ENCODE results near the gene DNASE2B.
A peak's percentile ranks its signal among the peaks of the same experiment; 100 is the strongest.

The DNASE2B gene

DNA sequence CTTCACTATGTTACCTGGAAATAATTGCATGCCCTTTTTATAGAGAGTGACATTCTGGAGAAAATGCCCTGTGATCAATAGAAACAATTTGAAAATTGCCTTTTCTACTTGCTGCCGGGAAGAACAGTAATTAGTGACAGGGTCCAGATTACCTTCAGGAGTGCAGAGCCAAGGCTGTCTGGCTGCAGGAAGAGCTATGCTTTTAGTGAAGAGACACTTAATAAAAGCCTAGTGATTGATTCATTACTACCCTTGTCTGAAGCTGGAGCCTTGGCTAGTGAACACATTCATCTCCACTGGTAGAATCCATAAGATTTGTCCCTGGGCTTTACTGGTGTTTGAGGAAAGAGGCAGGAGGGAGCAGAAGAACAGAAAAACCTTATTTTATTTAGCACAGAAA is 12.9 kb upstream of the DNASE2B start:
- TF ChIP-seq Cebpa-rat (IDR thresholded peaks at IDR 0.05): no peak
- Histone ChIP-seq H3K27me3 (no peaks in the 10 kb centered on the region), H3K4me3 (no peak overlapping the region), H3K9me3 (replicated peaks in 1 of 11) (no peaks in the 10 kb centered on the region), H3K27ac (no peak overlapping the region), H3K4me2 (no peak overlapping the region), H3K9ac (no peak overlapping the region), H3K36me3 (no peaks in the 10 kb centered on the region), H4K20me1 (no peaks in the 10 kb centered on the region), H3K4me1 (peaks cover 0 to 18% (median 0%) of the 10 kb centered on the region in 10 experiments; a peak in 7 of 20 replicates)

DNA sequence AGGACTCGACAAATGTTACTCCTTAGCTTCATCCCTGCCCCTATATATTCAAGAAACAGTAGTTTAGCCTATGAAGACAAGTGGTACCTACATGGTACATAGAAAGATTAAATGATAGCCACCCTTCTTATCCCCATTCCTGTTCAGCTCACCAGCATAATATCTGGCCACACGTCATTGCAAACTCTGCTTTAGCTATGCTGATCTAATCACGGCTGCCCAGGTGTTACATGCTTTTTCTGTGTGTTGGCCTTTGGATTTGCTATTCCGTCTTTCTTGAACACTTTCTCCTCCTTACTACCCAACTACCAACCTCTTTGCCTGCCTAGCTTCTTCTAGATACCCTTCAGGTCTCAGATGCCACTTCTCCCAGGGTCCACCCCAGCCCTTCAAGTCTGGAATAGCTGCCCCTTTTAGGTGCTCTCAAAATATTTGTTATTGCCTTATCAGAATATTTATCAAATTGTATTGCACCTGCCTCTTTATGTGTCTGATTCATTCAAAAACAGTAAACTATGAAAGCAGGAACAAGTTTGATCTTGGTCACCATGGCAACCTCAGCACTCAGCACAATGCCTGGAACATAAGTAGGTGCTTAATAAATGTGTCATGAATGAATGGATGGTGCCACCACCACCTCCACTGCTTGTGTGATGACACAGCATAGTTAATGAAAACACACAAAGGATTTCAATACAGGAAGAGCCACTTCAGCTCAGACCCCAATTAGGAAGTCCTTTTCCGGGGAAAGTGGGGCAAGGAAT is 11.4 kb upstream of the DNASE2B start:
- Histone ChIP-seq H3K36me3 (no peaks in the 10 kb centered on the region), H3K4me3 (no peak overlapping the region), H3K9me3 (replicated peaks in 1 of 11) (no peaks in the 10 kb centered on the region), H3K27me3 (no peaks in the 10 kb centered on the region), H3K9ac (no peak overlapping the region), H3K4me1 (peaks cover 0 to 21% (median 0%) of the 10 kb centered on the region in 10 experiments; a peak in 7 of 20 replicates), H3K27ac (no peak overlapping the region), H3K4me2 (no peak overlapping the region), H4K20me1 (no peaks in the 10 kb centered on the region)
- TF ChIP-seq Cebpa-rat (IDR thresholded peaks at IDR 0.05): no peak

DNA sequence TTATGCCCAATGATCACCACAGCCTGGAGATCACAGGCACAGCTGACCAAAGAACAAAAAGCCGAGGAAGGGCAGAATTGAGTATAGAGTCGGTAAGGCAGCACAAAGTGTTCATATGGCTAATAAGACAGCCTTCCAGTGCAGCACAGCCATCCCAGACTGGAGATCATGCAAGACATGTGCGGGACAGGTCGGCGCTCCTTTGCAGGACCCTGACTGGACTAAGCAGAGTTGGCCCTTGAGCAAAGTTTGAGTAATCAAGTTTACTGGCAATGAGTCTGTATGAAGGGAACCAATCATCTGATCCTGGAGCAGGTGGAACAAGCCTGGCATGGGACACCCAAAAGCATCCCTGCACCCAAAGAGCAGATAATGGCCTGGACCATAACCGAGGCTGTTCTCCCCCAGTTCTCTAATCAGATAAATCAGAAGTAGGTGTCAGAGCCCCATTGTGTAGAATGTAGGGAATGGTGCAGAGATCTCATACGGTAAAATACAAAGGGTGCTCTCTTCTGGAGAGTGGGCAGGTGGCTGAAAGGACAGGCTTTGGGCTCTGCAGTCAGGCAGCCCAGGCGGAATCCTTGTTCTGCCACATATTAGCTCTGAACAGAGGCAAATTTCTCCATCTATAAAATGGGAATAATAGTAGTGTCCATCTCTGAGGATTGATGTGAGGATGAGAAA is 10.7 kb upstream of the DNASE2B start:
- no peak overlapping the region for H3K27ac ChIP-seq
- H3K4me1 ChIP-seq: peaks cover 0 to 21% (median 0%) of the 10 kb centered on the region in 10 experiments; a peak in 7 of 20 replicates
- H3K36me3 ChIP-seq: no peaks in the 10 kb centered on the region
- no peaks in the 10 kb centered on the region for H3K9me3 ChIP-seq (replicated peaks in 1 of 11)
- H3K27me3 ChIP-seq: no peaks in the 10 kb centered on the region
- no peaks in the 10 kb centered on the region for H4K20me1 ChIP-seq
- no peak overlapping the region for H3K4me3 ChIP-seq
- no peak overlapping the region for H3K9ac ChIP-seq
- no peak overlapping the region for H3K4me2 ChIP-seq
- no peak for TF ChIP-seq Cebpa-rat (IDR thresholded peaks at IDR 0.05)

DNA sequence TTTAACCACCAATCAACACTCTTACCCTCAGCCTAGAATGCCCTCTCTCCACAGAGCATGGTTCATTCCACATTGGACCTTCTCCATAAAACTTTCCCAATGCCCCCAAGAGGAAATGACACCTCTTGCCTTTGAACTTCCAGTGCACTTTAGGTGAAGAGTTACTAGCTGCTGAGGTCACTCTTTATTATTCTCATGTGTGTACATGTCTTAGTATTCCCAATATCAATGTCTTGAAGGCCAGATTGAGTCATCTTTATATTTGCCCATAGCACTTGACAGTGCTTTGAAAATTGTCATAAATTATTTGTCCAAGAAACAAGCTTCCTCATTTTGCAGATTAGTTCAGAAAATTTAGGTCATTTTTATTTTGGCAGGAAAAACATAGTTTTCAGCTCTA is 8.1 kb upstream of the DNASE2B start:
- no peak overlapping the region for H3K4me3 ChIP-seq
- no peaks in the 10 kb centered on the region for H3K27me3 ChIP-seq
- no peaks in the 10 kb centered on the region for H4K20me1 ChIP-seq
- H3K4me1 ChIP-seq: peaks cover 0 to 21% (median 0%) of the 10 kb centered on the region in 10 experiments; a peak in 7 of 20 replicates
- H3K27ac ChIP-seq: no peak overlapping the region
- no peak overlapping the region for H3K9ac ChIP-seq
- no peaks in the 10 kb centered on the region for H3K36me3 ChIP-seq
- peak overlapping the region in 1 of 11 experiments; percentile 21; a peak in 1 of 22 replicates for H3K4me2 ChIP-seq
- H3K9me3 ChIP-seq (replicated peaks in 1 of 11): no peaks in the 10 kb centered on the region
- no peak for TF ChIP-seq Cebpa-rat (IDR thresholded peaks at IDR 0.05)

DNA sequence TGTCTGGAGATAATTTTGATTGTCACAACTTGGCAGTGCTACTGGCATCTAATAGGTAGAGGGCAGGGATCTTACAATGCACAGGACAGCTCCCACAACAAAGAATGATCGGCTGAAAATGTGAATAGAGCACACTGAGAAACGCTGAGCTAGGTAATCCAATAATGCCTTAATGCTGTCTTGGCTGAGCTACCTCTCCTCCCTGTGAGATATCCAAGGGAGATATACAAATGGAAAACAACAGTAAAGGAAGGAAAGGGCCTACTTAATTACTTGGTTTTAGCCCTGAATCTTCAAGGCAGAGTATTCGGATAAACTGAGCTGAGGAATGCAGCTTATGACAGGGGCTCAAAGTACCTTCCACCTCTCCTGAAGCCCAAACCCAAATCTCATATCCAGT is 2.9 kb downstream of the DNASE2B start:
- H3K4me1 ChIP-seq: peaks cover 0 to 16% (median 0%) of the 10 kb centered on the region in 10 experiments; a peak in 8 of 20 replicates
- H3K27me3 ChIP-seq: no peaks in the 10 kb centered on the region
- H4K20me1 ChIP-seq: no peaks in the 10 kb centered on the region
- H3K27ac ChIP-seq: no peak overlapping the region
- no peak overlapping the region for H3K4me3 ChIP-seq
- H3K9me3 ChIP-seq (replicated peaks in 1 of 11): no peaks in the 10 kb centered on the region
- H3K36me3 ChIP-seq: no peaks in the 10 kb centered on the region
- no peak overlapping the region for H3K9ac ChIP-seq
- no peak overlapping the region for H3K4me2 ChIP-seq
- TF ChIP-seq Cebpa-rat (IDR thresholded peaks at IDR 0.05): no peak

DNA sequence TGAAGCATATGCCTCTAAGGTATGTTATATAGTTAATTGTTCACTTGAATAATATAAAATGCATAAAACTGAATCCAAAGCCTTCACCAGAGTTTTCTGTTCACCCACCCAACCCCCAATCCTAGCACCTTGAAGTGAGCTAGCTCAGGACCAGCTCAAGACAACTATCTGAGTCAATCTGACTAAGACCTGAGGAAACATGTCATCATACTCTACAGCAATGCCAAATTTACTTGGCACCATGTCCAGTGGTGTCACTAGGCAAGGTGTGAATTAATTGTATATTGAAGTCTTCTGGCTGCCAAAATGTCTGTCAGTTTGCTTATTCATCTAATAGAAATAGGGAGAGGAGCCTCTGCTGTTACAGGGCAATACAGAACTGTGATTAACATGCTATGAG is 3.8 kb downstream of the DNASE2B start:
- Histone ChIP-seq H4K20me1 (no peaks in the 10 kb centered on the region), H3K36me3 (no peaks in the 10 kb centered on the region), H3K4me1 (peaks cover 0 to 16% (median 0%) of the 10 kb centered on the region in 10 experiments; a peak in 8 of 20 replicates), H3K9ac (no peak overlapping the region), H3K4me2 (0 out of 22 replicates have a peak overlapping the region, but pooled peaks of 1 of the 11 experiments have one; percentile 38), H3K27ac (no peak overlapping the region), H3K9me3 (replicated peaks in 1 of 11) (no peaks in the 10 kb centered on the region), H3K4me3 (no peak overlapping the region), H3K27me3 (no peaks in the 10 kb centered on the region)
- no peak for TF ChIP-seq Cebpa-rat (IDR thresholded peaks at IDR 0.05)

DNA sequence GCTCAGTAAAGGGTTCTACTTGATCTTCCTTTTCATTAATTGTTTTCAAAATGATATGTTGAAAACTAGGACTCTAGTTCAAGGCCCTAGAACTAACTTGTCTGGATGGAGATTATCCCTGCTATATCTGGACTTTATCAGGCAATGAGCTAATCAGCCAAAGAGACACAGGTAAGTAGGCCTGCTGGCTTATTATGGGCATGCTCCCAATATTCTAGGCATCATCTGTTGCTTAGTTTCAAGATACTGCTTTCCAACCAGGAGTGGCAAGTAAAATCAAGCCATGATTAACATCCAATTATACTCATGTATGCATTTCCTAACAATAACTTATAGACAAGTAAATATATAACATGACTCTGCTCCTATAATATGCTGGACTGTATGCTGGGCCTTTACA is 4.2 kb downstream of the DNASE2B start:
- H3K36me3 ChIP-seq: no peaks in the 10 kb centered on the region
- no peak overlapping the region for H3K4me3 ChIP-seq
- H4K20me1 ChIP-seq: no peaks in the 10 kb centered on the region
- no peaks in the 10 kb centered on the region for H3K27me3 ChIP-seq
- TF ChIP-seq Cebpa-rat (IDR thresholded peaks at IDR 0.05): no peak
- no peak overlapping the region for H3K9ac ChIP-seq
- H3K27ac ChIP-seq: no peak overlapping the region
- peaks cover 0 to 18% (median 0%) of the 10 kb centered on the region in 10 experiments; a peak in 8 of 20 replicates for H3K4me1 ChIP-seq
- peak overlapping the region in 1 of 11 experiments; percentile 38; a peak in 2 of 22 replicates for H3K4me2 ChIP-seq
- H3K9me3 ChIP-seq (replicated peaks in 1 of 11): no peaks in the 10 kb centered on the region

DNA sequence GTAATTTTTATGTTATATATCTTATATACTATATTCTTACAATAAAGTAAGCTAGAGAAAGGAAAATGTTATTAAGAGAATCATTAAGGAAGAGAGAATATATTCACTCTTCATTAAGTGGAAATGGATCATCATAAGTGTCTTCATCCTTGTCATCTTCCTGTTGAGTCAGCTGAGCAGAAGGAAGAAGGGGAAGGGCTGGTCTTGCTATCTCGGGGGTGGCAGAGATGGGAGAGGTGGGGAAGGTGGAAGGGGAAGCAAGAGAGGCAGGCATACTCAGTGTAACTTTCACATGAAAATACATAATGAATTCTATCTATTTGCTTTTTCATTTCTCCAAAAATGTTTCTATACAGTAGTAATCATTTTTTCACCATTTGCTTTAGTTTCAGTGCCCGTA is 5.1 kb downstream of the DNASE2B start:
- Histone ChIP-seq H3K4me1 (peaks cover 0 to 26% (median 0%) of the 10 kb centered on the region in 10 experiments; a peak in 8 of 20 replicates), H3K27ac (no peak overlapping the region), H3K9me3 (replicated peaks in 1 of 11) (no peaks in the 10 kb centered on the region), H3K9ac (no peak overlapping the region), H3K27me3 (no peaks in the 10 kb centered on the region), H3K4me3 (no peak overlapping the region), H3K4me2 (peak overlapping the region in 3 of 11 experiments; percentile 13 to 38 (median 21); a peak in 5 of 22 replicates), H4K20me1 (no peaks in the 10 kb centered on the region), H3K36me3 (no peaks in the 10 kb centered on the region)
- TF ChIP-seq Cebpa-rat (IDR thresholded peaks at IDR 0.05): no peak

DNA sequence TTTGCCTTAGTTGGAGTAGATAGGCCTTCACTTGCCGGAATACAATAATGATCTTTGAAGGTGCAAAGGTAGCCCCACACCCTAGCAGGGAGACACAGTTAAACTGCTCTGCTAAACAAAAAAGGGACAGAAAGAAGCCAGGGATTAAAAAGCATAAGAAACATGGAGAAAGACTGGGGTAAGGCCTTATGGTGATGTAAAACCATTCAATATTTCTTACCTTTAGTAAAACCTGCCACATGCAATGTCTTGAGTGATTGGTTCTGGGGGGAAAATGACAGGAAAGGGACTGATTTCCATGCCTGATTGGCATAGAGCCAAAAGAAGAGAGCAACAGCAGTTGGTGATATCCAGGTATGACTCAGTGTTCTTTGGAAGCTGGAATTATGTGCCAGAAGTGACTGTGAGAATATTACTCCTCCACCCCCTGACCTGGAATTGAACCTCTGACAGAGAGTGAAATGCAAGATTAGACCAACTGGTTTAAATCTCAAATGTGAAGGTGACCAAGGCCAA is 8.1 kb downstream of the DNASE2B start:
- no peak overlapping the region for H3K4me2 ChIP-seq
- H3K27ac ChIP-seq: no peak overlapping the region
- no peaks in the 10 kb centered on the region for H3K27me3 ChIP-seq
- no peak overlapping the region for H3K9ac ChIP-seq
- H3K4me3 ChIP-seq: no peak overlapping the region
- H4K20me1 ChIP-seq: no peaks in the 10 kb centered on the region
- H3K9me3 ChIP-seq (replicated peaks in 1 of 11): no peaks in the 10 kb centered on the region
- TF ChIP-seq Cebpa-rat (IDR thresholded peaks at IDR 0.05): no peak
- H3K4me1 ChIP-seq: peaks cover 0 to 28% (median 0%) of the 10 kb centered on the region in 10 experiments; a peak in 8 of 20 replicates
- no peaks in the 10 kb centered on the region for H3K36me3 ChIP-seq
